K562 (cell line): ENCODE data around the gene SLC25A2. TPM values are rescaled to one million over a fixed set of nuclear protein-coding genes. Genes with fewer than 3 reads are reported as not detected.

Source experiments
- ATAC-seq: fragments of 200-7000 bp; cut with Tn5 transposase; 3 replicates; pipeline ENCODE4 v1.9.1; 2020; ENCODE audit warnings: moderate library complexity
- BruUV-seq: library from RNA; stranded (reverse); fragments of 400-500 nt; replicated peaks from 2 replicates; lab custom pipeline; 2021; lab: Mats Ljungman, UMichigan
- CTCF ChIA-PET: fragments of 300-600 bp; formaldehyde crosslinking; extraction: SDS; loops from one replicate; lab custom pipeline; 2021; ENCODE audit warnings: low intra/inter-chr PET ratio; lab: Yijun Ruan, JAX
- POLR2A ChIA-PET: fragments of 300-600, 350-650 bp; sonication (Branson Sonifier 250); formaldehyde crosslinking; extraction: SDS; loops from one replicate; lab custom pipeline; 2021; ENCODE audit warnings: antibody characterized with exemption, inconsistent platforms; lab: Yijun Ruan, JAX
- DNase-seq, 4 experiments: peaks; one replicate each; pipeline versions ENCODE4 v3.0.0 to v3.0.0-alpha.2; 2011 to 2018; ENCODE audit warnings: low spot score in 3 of 4, mixed read lengths in 3 of 4; ENCODE audit errors: extremely low read depth in 1 of 4
- FAIRE-seq: peaks from 2 replicates; lab custom pipeline; 2011; peaks lifted over from hg19 to GRCh38; lab: Jason Lieb, UNC
- H2AFZ ChIP-seq: 2 replicates; pipeline ENCODE4 v1.6.0; 2011; ENCODE audit warnings: low read depth, low read length, control low read depth, inconsistent platforms
- H3K27ac ChIP-seq: fragments of 200-600 bp; 3 replicates; pipeline ENCODE4 v1.8.0; 2011; ENCODE audit warnings: low read depth, mild to moderate bottlenecking, control low read depth, inconsistent platforms, low read length, moderate library complexity, mixed read lengths; ENCODE audit errors: extremely low read depth
- H3K27me3 ChIP-seq, 2 experiments: fragments of 300-600 bp in 1 of 2; 2 replicates in 1 of 2; 3 replicates in 1 of 2; pipeline versions ENCODE4 v1.6.0 to v1.8.0; 2011; ENCODE audit warnings: inconsistent platforms in 2 of 2, low read length in 2 of 2, mild to moderate bottlenecking in 1 of 2, mixed read lengths in 1 of 2, moderate library complexity in 1 of 2; ENCODE audit not compliant: control insufficient read depth in 2 of 2, insufficient read depth in 2 of 2
- H3K36me3 ChIP-seq: fragments of 300-600 bp; 3 replicates; pipeline ENCODE4 v1.8.0; 2011; ENCODE audit warnings: mild to moderate bottlenecking, low read length, inconsistent platforms; ENCODE audit not compliant: control insufficient read depth, insufficient read depth
- H3K4me1 ChIP-seq, 2 experiments: fragments of 200-600 bp in 1 of 2; replicated peaks in 1 of 2; 2 replicates in 1 of 2; 3 replicates in 1 of 2; pipeline versions ENCODE4 v1.5.1 to v1.8.0; 2011; ENCODE audit warnings: inconsistent platforms in 2 of 2, low read length in 2 of 2, mild to moderate bottlenecking in 1 of 2, mixed read lengths in 1 of 2, moderate library complexity in 1 of 2; ENCODE audit not compliant: control insufficient read depth in 2 of 2, insufficient read depth in 2 of 2
- H3K4me2 ChIP-seq: 2 replicates; pipeline ENCODE4 v1.6.1; 2011; ENCODE audit warnings: low read length, control low read depth, inconsistent platforms, mixed read lengths; ENCODE audit not compliant: insufficient read depth
- H3K4me3 ChIP-seq: fragments of 200-600 bp; sonication (generic), shearing (Covaris generic); 2 replicates; pipeline ENCODE4 v1.5.1; 2016; ENCODE audit warnings: control low read depth, inconsistent platforms
- H3K79me2 ChIP-seq: fragments of 200-600 bp; 3 replicates; pipeline ENCODE4 v1.8.0; 2011; ENCODE audit warnings: low read length, inconsistent platforms; ENCODE audit not compliant: control insufficient read depth, insufficient read depth
- H3K9ac ChIP-seq, 2 experiments: 2 replicates each; pipeline versions ENCODE4 v1.6.0 to v1.6.1; 2011; ENCODE audit warnings: low read depth in 2 of 2, low read length in 2 of 2, control low read depth in 1 of 2, inconsistent platforms in 1 of 2, mild to moderate bottlenecking in 1 of 2, mixed read lengths in 1 of 2; ENCODE audit not compliant: insufficient read depth in 1 of 2
- H3K9me1 ChIP-seq: one replicate; pipeline ENCODE4 v1.6.0; 2011; ENCODE audit warnings: inconsistent platforms, mild to moderate bottlenecking, low read length, moderate library complexity; ENCODE audit not compliant: control insufficient read depth, insufficient read depth
- H3K9me3 ChIP-seq: replicated peaks from 2 replicates; pipeline ENCODE4 v1.5.1; 2011; ENCODE audit warnings: low read depth, low read length, inconsistent platforms; ENCODE audit not compliant: control insufficient read depth, insufficient read depth
- H4K20me1 ChIP-seq: replicated peaks from 2 replicates; pipeline ENCODE4 v1.6.1; 2011; ENCODE audit warnings: low read length, inconsistent platforms, mixed read lengths; ENCODE audit not compliant: control insufficient read depth, insufficient read depth
- AFF1 ChIP-seq, 2 experiments: fragments of 450-650 bp; IDR thresholded peaks; 2 replicates each; pipeline ENCODE4 v1.6.1; 2018; ENCODE audit warnings: mild to moderate bottlenecking in 2 of 2, low read depth in 1 of 2; ENCODE audit not compliant: partially characterized antibody in 2 of 2
- ATF1 ChIP-seq, 2 experiments: fragments of 450-650 bp in 1 of 2; IDR thresholded peaks; 2 replicates each; pipeline ENCODE4 v1.6.1; 2016; ENCODE audit warnings: missing compliant biosample characterization in 1 of 2, missing genetic modification characterization in 1 of 2
- DPF2 ChIP-seq: fragments of 450-650 bp; IDR thresholded peaks from 2 replicates; pipeline ENCODE4 v1.6.1; 2016
- GTF2A2 ChIP-seq: IDR thresholded peaks from 2 replicates; pipeline ENCODE4 v1.6.1; 2016; ENCODE audit warnings: mild to moderate bottlenecking, missing genetic modification characterization, missing compliant biosample characterization
- KAT7 ChIP-seq: sonication (generic); formaldehyde crosslinking; IDR thresholded peaks from 2 replicates; pipeline ENCODE4 v1.8.0; 2022; ENCODE audit warnings: missing genetic modification reagents, mild to moderate bottlenecking, borderline replicate concordance
- MLLT1 ChIP-seq, 2 experiments: fragments of 450-650 bp; IDR thresholded peaks; 2 replicates each; pipeline ENCODE4 v1.6.1; 2016
- RBFOX2 ChIP-seq: fragments of 200-400 bp; formaldehyde crosslinking; IDR thresholded peaks from 2 replicates; pipeline ENCODE4 v1.6.1; 2017; ENCODE audit warnings: low read depth, mild to moderate bottlenecking, low read length, moderate library complexity
- SMC3 ChIP-seq: conservative IDR thresholded peaks from 2 replicates; pipeline ENCODE4 v1.6.1; 2011; ENCODE audit warnings: low read depth, low read length, improper control_type of control experiment; ENCODE audit not compliant: insufficient read depth
- USF2 ChIP-seq: sonication (generic); formaldehyde crosslinking; IDR thresholded peaks from 2 replicates; pipeline ENCODE4 v1.5.0; 2020; ENCODE audit warnings: missing genetic modification reagents
- WGBS: fragments of 100-300 bp; shearing (Covaris generic); methylation state at CpG from one replicate; pipeline ENCODE4 v1.1.6; 2016; ENCODE audit warnings: low coverage, mixed read lengths; ENCODE audit not compliant: insufficient coverage; ENCODE audit errors: missing lambda C conversion rate; 5-methylcytosine and 5-hydroxymethylcytosine counted together
- in situ Hi-C: fragments of 300-500 bp; cut with MboI; formaldehyde crosslinking; loops from 4 replicates; pipeline ENCODE4 v1.15.0; 2018; ENCODE audit warnings: inconsistent platforms, mixed read lengths
- intact Hi-C: fragments of 100-400 bp; cut with micrococcal nuclease; formaldehyde crosslinking; loops from 2 replicates; pipeline ENCODE4 v1.14.2; 2022
- polyA plus RNA-seq, 8 experiments: library from polyadenylated mRNA; depleted of rRNA in 4 of 8; stranded (reverse) in 5 of 8; unstranded in 3 of 8; fragments of >200 nt; fragmentation: Nextera tagmentation in 2 of 8; fragmentation: Illumina TruSeq in 1 of 8; extraction: Ambion mirVana in 2 of 8; extraction: Trizol in 1 of 8; gene quantifications; 2 replicates each; pipeline versions ENCODE4 v1.2.1 to v1.2.3, GENCODE V29; 2011 to 2014; ENCODE audit warnings: inconsistent platforms in 1 of 8, missing spikeins in 1 of 8
- total RNA-seq, 7 experiments: library from RNA; depleted of rRNA in 6 of 7; stranded (reverse); fragments of >200 nt in 6 of 7; fragmentation: Illumina TruSeq in 2 of 7; extraction: Trizol in 2 of 7; gene quantifications; 2 replicates each; pipeline versions ENCODE4 v1.2.1 to v1.2.3, GENCODE V29; 2011 to 2021; ENCODE audit warnings: low replicate concordance in 1 of 7

The SLC25A2 gene
- total and polyA plus RNA-seq, 9 of the 15 experiments (the other 6 are each of a cell fraction or from before 2014, with no cell fraction given) = 0.09 to 0.11 (median 0.11) TPM; not detected in 6

GRCh38 chr5:141326088-141326854, 22.4 kb upstream of the SLC25A2 start:
- ChIA-PET POLR2A (interaction anchor here (0.9 kb wide), 1 partner anchor 267 kb away, joined by 3 read pairs; no protein-coding TSS in a partner anchor), CTCF (interaction anchor here (0.7 to 1.9 kb wide), 7 partner anchors 186 to 239 kb away, joined by 3 to 9 read pairs (median 6); no protein-coding TSS in a partner anchor)
- Histone ChIP-seq H2AFZ (peak overlapping the region; percentile 99), H3K36me3 (no peaks in the 10 kb centered on the region), H3K4me1 (no peaks in the 10 kb centered on the region; a peak in 1 of 5 replicates), H4K20me1 (no peaks in the 10 kb centered on the region), H3K27me3 (peaks cover 0 to 6% of the 10 kb centered on the region in 2 experiments; a peak in 3 of 5 replicates), H3K9me1 (no peaks in the 10 kb centered on the region), H3K9me3 (0 out of 2 replicates have a peak, but pooled peaks cover 2% of the 10 kb centered on the region), H3K9ac (peak overlapping the region; percentile 74 to 93; a peak in 3 of 4 replicates), H3K4me3 (peak overlapping the region; percentile 47), H3K4me2 (peak overlapping the region; percentile 94), H3K79me2 (no peaks in the 10 kb centered on the region), H3K27ac (peak overlapping the region; percentile 64; the same call in 2 of the 3 replicates)
- DNase-seq (peak; percentile 63 to 86 (median 74)), ATAC-seq (peak; percentile 99), FAIRE-seq (peak; percentile 97)
- intact Hi-C loops (loop anchor here (5.0 to 10.0 kb wide), 2 partner anchors 46 to 111 kb away; partner anchors contain the start of genes PCDHB13, PCDHGA6 and PCDHGB3), in situ Hi-C loops (no loop called here)
- WGBS = 2% methylated on average over 27 of the region's 27 CpGs
- TSS peak; percentile 39 for BruUV-seq
- TF ChIP-seq USF2 (CRISPR knock-in tag) (no peak), AFF1 (IDR thresholded peaks at IDR 0.05; ENCODE audit: low read depth in 1 of 2, partially characterized antibody in 2 of 2) (peak in 1 of 2 experiments; percentile 31), MLLT1 (IDR thresholded peaks at IDR 0.05) (peak in 1 of 2 experiments; percentile 59; a peak in 1 of 4 replicates), GTF2A2 (tag) (no peak), RBFOX2 (0 out of 2 replicates have a peak, but pooled peaks have one; percentile 33), ATF1 (CRISPR knock-in tag; IDR thresholded peaks at IDR 0.05) (no peak), ATF1 (tag; IDR thresholded peaks at IDR 0.05) (peak; percentile 73), DPF2 (0 out of 2 replicates have a peak, but pooled peaks have one; percentile 26), KAT7 (CRISPR knock-in tag) (no peak), SMC3 (0 out of 2 replicates have a peak, but pooled peaks have one; percentile 26)
